Esophagus squamous epithelium (tissue), 5 donors: ENCODE results near the gene IFITM1. TPM values are rescaled to one million over a fixed set of nuclear protein-coding genes. Genes with fewer than 3 reads are reported as not detected.
A peak's percentile ranks its signal among the peaks of the same experiment; 100 is the strongest.
"Not testable (repeated sequence)": the region's sequence is repeated elsewhere in the genome, so short reads cannot be mapped to it uniquely, and the experiment has no call there.

ENCODE experiments used
- DNase-seq: peaks from one replicate; lab custom pipeline; 2025; lab: John Stamatoyannopoulos, UW
- H3K27ac ChIP-seq, 4 donors: fragments of 200-600 bp; sonication (generic); one replicate each; pipeline ENCODE4 v1.5.1; 2016 to 2019; ENCODE audit warnings: mild to moderate bottlenecking in 1 of 4
- H3K27me3 ChIP-seq, 4 donors: fragments of 200-600 bp; sonication (generic); 1 replicate in 3 of 4; 2 replicates in 1 of 4; pipeline versions ENCODE4 v1.5.1 to v1.6.0; 2017 to 2021; ENCODE audit warnings: antibody characterized with exemption in 1 of 4
- H3K36me3 ChIP-seq, 3 donors: fragments of 200-600 bp; sonication (generic); one replicate each; pipeline ENCODE4 v1.5.1; 2016 to 2019
- H3K4me1 ChIP-seq, 3 donors: fragments of 200-600 bp; sonication (generic); one replicate each; pipeline ENCODE4 v1.5.1; 2017 to 2019
- H3K4me3 ChIP-seq, 4 donors: fragments of 200-600 bp; sonication (generic); 1 replicate in 3 of 4; 2 replicates in 1 of 4; pipeline ENCODE4 v1.5.1; 2016 to 2019; ENCODE audit warnings: mild to moderate bottlenecking in 2 of 4, moderate library complexity in 1 of 4
- H3K9me3 ChIP-seq, 3 donors: fragments of 200-600 bp; sonication (generic); one replicate each; pipeline ENCODE4 v1.5.1; 2016 to 2019
- POLR2A ChIP-seq, 4 donors: fragments of 450-650 bp; IDR thresholded peaks; one replicate each; pipeline ENCODE4 v1.6.1; 2017; ENCODE audit warnings: antibody characterized with exemption in 4 of 4, mild to moderate bottlenecking in 4 of 4, moderate library complexity in 3 of 4
- WGBS, 2 donors: methylation state at CpG; one replicate each; pipeline ENCODE4 v1.1.5; 2018; 5-methylcytosine and 5-hydroxymethylcytosine counted together
- intact Hi-C: fragments of 100-400 bp; cut with DNase I; formaldehyde crosslinking; loops from one replicate; pipeline ENCODE4 v1.15.0; 2022
- total RNA-seq, 4 donors: library from RNA; depleted of rRNA; stranded (reverse); fragments of >200 nt; gene quantifications; one replicate each; pipeline ENCODE4 v1.1.0, GENCODE V29; 2016
- TF ChIP-seq, protein P1 (sequence below), 6 experiments: fragments of 450-650 bp in 4 of 6; fragments of 200-600 bp in 2 of 6; sonication (generic) in 2 of 6; IDR thresholded peaks; one replicate each; pipeline ENCODE4 v1.5.1; 2016 to 2019; ENCODE audit warnings: antibody characterized with exemption in 6 of 6, mild to moderate bottlenecking in 4 of 6, moderate library complexity in 4 of 6
- donor health status: DM: yes; HTN: yes; CAD: no.

IFITM1 gene
- total RNA-seq, 4 donors from 2014 or later: 26.3 to 133 (median 60.0) TPM

GRCh38 chr11:332651-333480, 19.0 kb downstream of the IFITM1 start:
- no peaks in the 10 kb centered on the region for H3K36me3 ChIP-seq
- WGBS, 2 donors: 87 to 91% methylated on average over 8 to 10 of the region's 23 CpGs
- TF ChIP-seq POLR2A (IDR thresholded peaks at IDR 0.05): no peak
- TF ChIP-seq, protein P1, sequence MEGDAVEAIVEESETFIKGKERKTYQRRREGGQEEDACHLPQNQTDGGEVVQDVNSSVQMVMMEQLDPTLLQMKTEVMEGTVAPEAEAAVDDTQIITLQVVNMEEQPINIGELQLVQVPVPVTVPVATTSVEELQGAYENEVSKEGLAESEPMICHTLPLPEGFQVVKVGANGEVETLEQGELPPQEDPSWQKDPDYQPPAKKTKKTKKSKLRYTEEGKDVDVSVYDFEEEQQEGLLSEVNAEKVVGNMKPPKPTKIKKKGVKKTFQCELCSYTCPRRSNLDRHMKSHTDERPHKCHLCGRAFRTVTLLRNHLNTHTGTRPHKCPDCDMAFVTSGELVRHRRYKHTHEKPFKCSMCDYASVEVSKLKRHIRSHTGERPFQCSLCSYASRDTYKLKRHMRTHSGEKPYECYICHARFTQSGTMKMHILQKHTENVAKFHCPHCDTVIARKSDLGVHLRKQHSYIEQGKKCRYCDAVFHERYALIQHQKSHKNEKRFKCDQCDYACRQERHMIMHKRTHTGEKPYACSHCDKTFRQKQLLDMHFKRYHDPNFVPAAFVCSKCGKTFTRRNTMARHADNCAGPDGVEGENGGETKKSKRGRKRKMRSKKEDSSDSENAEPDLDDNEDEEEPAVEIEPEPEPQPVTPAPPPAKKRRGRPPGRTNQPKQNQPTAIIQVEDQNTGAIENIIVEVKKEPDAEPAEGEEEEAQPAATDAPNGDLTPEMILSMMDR (IDR thresholded peaks at IDR 0.05): no peak
- intact Hi-C loops: no loop called here
- no peak overlapping the region for H3K27ac ChIP-seq
- H3K4me3 ChIP-seq: no peak overlapping the region
- no peak for DNase-seq
- H3K4me1 ChIP-seq: peaks cover 1 to 36% (median 15%) of the 10 kb centered on the region in 3 donors
- H3K9me3 ChIP-seq: no peaks in the 10 kb centered on the region
- H3K27me3 ChIP-seq: peaks cover 0 to 55% (median 0%) of the 10 kb centered on the region in 4 donors

GRCh38 chr11:333616-334263, 19.9 kb downstream of the IFITM1 start:
- intact Hi-C loops, DNase-seq, H3K9me3 ChIP-seq, H3K4me3 ChIP-seq, H3K36me3 ChIP-seq: not testable (repeated sequence)
- H3K27ac ChIP-seq: peak overlapping the region in 1 of 4 donors; percentile 25
- WGBS, 2 donors: 84 to 87% methylated on average over 14 to 17 of the region's 17 CpGs
- H3K4me1 ChIP-seq: peaks cover 0 to 32% (median 14%) of the 10 kb centered on the region in 3 donors
- peaks cover 0 to 55% (median 0%) of the 10 kb centered on the region in 4 donors for H3K27me3 ChIP-seq

GRCh38 chr11:334264-334994, 20.6 kb downstream of the IFITM1 start:
- no peaks in the 10 kb centered on the region for H3K9me3 ChIP-seq
- TF ChIP-seq, protein P1 (IDR thresholded peaks at IDR 0.05): no peak
- TF ChIP-seq POLR2A (IDR thresholded peaks at IDR 0.05): no peak
- intact Hi-C loops: no loop called here
- DNase-seq: no peak
- peaks cover 0 to 59% (median 0%) of the 10 kb centered on the region in 4 donors for H3K27me3 ChIP-seq
- H3K4me1 ChIP-seq: peaks cover 0 to 32% (median 14%) of the 10 kb centered on the region in 3 donors
- H3K36me3 ChIP-seq: no peaks in the 10 kb centered on the region
- peak overlapping the region in 2 of 4 donors; percentile 26 to 80 for H3K27ac ChIP-seq
- 77 to 81% methylated on average over 24 to 25 of the region's 25 CpGs for WGBS, 2 donors
- no peak overlapping the region for H3K4me3 ChIP-seq

- Histone ChIP-seq H3K36me3 (no peaks in the 10 kb centered on the region), H3K9me3 (no peaks in the 10 kb centered on the region), H3K4me3 (no peak overlapping the region), H3K27ac (peak overlapping the region; percentile 33 to 83 (median 70)), H3K4me1 (peaks cover 0 to 26% (median 14%) of the 10 kb centered on the region in 3 donors), H3K27me3 (peaks cover 0 to 57% (median 0%) of the 10 kb centered on the region in 4 donors)
- no peak for TF ChIP-seq POLR2A (IDR thresholded peaks at IDR 0.05)
- TF ChIP-seq, protein P1 (IDR thresholded peaks at IDR 0.05): no peak
- DNase-seq: no peak
- intact Hi-C loops: no loop called here
- 49 to 57% methylated on average over 12 to 14 of the region's 15 CpGs for WGBS, 2 donors
These were observed 22.2 kb downstream of the IFITM1 start for GRCh38 chr11:335779-336658.
